Activated naive CD4-positive, alpha-beta T cell (primary cell): ENCODE data around the gene DRD3.

Experiments
- DNase-seq, 4 experiments: peaks; one replicate each; lab custom pipeline; 2025; lab: John Stamatoyannopoulos, UW

Gene DRD3

GRCh38 chr3:114178770-114179368, at the start of gene DRD3:
Gene DRD3, minus strand, starts transcription at chr3:114179052. Its CDS starts 7,060 bp downstream, at chr3:114171992.
- DNase-seq = no peak

GRCh38 chr3:114227076-114227475, 48.2 kb upstream of the DRD3 start:
- DNase-seq = no peak

DNA sequence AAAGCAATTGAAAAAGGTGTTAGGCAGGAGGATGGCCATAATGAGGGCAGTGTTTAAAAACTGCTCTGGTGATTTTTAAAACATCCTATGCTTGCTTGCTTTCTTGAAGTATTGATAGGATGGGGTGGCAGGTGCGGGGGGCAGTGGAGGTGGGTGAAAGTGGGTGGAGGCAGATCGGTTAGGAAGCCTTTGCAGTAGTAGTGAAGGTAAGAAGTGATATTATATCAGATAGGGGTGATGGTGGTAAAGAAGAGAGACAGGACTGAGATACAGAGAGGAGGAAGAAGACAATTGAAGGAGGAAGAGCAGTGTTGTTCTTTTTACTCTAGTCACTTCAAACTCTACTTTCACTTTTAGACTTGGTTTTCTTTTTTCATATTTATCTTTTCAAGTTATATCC, 47.5 kb upstream of the DRD3 start:
- DNase-seq = no peak

DNA sequence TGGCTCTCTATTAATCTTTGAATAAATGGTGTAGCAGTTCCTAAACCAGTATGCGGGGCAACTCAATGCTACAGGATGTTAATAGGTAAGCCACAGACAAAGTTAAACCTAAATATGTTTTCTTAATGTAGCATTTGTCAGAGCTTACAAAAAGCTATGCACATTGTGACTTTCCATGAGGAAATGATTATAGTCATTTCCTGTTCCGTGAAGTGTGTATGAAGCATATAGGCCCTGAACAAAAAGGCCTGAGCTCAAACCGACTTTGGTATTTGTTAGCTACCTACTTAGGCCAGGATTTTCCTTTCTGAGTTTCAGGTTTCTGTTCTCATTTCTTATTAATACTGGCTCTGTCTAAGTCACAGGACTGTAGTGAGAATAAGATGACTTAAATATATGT, 44.3 kb upstream of the DRD3 start:
- no peak for DNase-seq

DNA sequence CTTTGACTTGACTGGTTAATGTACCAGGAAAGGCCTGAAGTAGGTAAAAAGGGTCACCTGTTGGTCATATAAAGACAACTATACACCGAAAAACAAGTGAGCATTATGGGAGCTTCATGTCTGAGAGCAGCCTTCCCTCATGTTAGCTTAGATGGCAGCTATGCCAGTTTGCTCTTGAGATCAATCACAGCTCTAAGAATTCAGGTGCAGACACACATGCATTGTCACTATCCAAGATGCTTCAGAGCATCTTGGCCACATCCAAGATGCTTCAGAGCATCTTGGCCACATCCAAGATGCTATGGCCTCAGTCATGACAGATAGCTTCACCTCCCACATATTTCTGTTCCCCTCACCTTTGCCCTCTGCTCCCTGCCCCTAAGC, 43.0 kb upstream of the DRD3 start:
- DNase-seq = no peak

- DNase-seq = no peak
Measured at GRCh38 chr3:114221165-114221880, 42.5 kb upstream of the DRD3 start.

DNA sequence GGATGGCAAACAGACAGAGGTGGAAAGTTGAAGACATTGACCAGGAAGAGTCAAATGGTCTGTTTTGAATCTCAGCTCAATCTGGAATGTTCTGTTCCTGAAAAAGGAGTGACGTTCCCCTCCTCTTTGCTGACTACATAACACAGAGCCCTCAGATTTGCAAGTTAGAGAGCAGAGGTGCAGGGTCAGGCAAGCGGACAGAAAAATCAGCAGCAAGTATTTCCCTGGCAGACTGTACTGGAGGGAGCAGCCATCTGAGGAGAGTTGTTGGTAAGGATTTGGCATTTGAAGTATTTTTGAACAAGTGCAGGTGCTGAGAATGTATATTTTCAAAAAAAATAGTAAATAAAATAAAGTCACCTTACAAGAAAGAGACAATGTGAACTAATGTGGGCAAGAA, 40.9 kb upstream of the DRD3 start:
- DNase-seq = no peak

GRCh38 chr3:114218578-114219185, 39.8 kb upstream of the DRD3 start:
- no peak for DNase-seq

- DNase-seq = no peak
Measured at GRCh38 chr3:114218006-114218405, 39.2 kb upstream of the DRD3 start.

- DNase-seq = no peak
Measured at GRCh38 chr3:114217266-114217665, 38.4 kb upstream of the DRD3 start.

- DNase-seq = no peak
Measured at GRCh38 chr3:114216186-114216970, 37.5 kb upstream of the DRD3 start.

- DNase-seq = no peak
Measured at GRCh38 chr3:114214542-114215341, 35.9 kb upstream of the DRD3 start.

DNA sequence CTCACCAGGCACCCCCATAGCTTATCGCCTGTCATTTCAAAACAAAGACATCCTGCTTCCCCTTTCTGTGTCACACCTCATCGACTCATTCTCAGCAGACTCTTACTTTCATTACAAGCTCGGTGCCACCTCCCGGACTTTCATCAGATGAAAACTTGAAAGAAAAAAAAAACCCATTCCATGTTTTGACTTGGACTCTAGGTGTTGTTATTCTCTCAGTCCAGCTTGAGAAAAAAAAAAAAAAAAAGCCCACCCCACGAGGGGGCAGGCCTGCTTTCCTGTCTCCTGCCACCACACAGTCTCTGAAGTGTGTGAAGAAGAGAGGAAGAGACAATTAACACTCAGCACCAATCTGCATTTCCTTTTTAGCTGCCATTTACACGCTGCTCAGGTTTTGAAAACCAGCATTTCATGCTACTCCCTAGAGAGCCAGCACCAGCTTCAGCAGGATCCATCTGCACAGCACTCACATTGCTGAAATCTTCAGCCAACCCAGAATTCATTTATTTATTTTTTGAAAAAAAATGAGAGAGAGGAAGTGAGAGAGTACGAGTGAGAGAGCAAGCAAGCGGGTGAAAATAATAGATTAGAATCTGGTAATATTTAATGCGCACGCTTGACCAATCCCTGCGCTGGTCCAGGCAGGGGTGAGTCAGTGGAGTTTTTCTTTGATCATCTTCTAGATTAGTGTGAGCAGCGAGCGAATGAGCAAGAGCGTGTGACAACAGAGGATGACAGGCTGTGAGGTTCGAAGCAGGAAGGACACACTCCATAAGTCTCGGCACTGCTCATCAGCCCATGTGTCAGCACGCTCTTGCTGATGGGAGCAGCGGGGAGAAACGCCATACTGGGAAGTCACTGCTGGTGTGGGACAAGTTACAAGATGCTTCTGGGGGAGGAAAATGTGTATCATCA, 35.0 kb upstream of the DRD3 start:
- DNase-seq = peak; percentile 29 to 40 (median 32)

DNA sequence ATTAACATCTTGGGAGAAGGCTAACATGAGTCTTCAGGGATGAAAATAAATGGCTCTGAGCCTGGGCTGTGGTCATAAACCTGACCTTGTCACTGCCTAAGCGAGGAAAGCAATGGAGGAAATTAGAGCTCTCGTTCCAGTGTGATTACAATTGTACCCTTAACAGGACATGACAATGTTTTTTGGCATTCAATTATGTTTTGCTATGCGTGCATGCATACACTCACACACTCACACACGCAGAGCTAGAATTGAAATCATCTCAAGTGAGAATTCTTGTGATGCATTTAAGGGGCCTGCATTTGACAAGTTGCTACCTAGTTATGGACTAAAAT, 34.4 kb upstream of the DRD3 start:
- no peak for DNase-seq

DNA sequence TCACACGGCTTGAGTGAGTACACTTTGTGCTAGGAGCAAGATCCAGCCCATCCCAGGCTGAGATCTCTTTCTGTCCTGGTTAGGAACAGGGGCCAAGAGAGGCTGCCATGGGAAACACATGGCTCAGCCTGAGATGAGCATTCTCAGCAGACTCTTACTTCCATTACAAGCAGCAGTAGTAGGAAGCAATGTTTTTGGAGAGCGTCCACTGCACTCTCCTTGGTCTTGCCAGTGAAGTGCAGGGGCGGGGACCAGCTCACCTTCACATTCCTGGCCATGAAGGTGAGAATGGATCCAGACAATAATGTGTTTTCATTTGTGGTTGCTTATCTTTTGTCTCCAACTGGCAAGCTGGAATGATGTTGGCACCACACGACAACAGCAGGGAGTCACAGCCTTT, 33.8 kb upstream of the DRD3 start:
- no peak for DNase-seq

- DNase-seq = no peak
Measured at GRCh38 chr3:114207768-114208167, 28.9 kb upstream of the DRD3 start.

GRCh38 chr3:114206342-114206741, 27.5 kb upstream of the DRD3 start:
- no peak for DNase-seq

DNA sequence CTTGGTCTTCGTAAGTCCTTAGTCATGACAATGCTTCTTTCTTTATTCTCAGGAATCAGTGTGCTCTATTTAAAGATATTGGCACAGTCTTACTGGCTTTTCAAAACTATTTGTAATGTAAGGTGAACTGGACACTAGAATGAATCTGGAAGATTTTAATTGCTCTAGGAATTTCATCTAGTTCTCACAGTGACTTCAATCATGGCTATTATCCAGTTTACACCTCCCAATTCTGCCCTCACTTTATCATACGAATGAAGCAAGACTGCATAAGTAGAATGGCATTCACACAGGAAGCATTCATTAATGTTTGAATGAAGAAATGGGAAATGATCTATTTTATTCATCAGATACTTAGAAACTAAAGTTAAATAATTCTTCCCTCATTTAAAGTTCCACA, 26.7 kb upstream of the DRD3 start:
- DNase-seq = no peak

GRCh38 chr3:114194750-114195149, 15.9 kb upstream of the DRD3 start:
- no peak for DNase-seq

GRCh38 chr3:114192136-114192535, 13.3 kb upstream of the DRD3 start:
- DNase-seq = no peak

DNA sequence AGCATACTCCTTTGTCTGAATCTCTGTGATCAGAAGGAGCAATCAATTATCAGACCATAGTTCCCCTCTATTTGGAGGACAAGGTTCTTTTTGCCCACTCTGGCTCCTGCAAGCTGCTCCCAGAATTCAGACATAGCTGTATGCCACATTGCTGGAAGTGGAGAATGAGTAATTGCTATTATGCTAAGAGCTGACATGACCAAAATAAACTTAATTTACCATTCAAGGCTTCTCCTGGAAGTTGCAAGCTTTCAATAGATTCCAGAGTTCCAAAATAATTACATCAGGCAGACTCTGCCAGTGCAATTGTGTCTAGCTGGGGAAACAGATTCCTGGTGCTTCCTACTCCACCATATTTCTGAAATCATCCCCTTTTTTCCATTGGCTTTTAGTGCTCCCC, 7.6 kb upstream of the DRD3 start:
- DNase-seq = no peak
